ENCODE data around the gene ZMYM2.
"Not testable (repeated sequence)": the region's sequence is repeated elsewhere in the genome, so short reads cannot be mapped to it uniquely, and the experiment has no call there.

The ZMYM2 gene

DNA sequence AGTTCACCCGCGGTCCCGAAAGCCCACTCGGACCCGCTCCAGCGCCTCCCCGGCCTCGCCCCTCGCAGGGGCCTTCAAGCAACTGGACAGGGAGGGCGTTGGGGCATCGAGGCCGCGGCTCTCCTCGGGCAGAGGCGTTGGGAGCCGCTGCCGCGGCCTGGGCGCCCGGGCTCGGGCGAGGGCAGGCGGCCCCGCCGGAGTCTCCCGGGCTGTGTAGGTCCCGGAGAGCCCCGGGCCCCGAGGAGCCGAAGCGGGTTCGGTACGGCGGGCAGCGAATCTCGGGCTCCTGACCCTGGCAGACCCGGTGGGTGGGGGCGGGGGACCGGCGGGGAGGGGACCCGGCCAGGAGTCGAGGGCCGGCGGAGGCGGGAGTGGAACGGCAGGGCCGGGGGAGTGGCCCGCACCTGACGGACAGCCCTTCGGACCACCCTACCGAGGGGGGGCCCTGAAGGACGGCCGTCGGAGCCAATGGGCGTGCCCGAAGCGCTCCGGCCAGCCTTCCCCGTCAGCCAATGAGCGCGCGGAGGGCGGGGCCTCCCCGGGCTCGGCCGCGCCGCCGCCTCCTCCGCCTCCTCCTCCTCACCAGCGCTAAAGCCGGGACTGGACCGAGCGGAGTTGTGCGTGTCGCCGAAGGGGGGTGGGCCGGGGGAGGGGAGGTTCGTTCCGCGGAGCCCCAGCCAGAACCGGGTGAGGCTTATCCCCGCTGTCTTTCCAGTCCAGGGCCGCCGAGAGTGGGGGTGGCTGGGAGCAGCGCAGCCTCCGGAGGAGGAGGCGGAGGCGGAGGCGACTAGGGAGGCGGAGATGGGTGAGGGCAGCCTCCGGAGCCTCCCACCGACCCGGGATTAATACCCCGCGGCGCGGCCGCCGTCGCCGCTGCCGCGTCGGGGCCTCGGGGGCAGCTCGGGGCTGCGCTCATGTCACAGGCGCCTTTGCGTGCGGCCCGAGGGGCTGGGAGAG is at the start of gene ZMYM2:
TSS of gene ZMYM2 (plus strand) at position 573 of the 957 bp plus-strand sequence. CDS start 34,346 bp downstream, outside the sequence.
- peak; percentile 80 for DNase-seq

DNA sequence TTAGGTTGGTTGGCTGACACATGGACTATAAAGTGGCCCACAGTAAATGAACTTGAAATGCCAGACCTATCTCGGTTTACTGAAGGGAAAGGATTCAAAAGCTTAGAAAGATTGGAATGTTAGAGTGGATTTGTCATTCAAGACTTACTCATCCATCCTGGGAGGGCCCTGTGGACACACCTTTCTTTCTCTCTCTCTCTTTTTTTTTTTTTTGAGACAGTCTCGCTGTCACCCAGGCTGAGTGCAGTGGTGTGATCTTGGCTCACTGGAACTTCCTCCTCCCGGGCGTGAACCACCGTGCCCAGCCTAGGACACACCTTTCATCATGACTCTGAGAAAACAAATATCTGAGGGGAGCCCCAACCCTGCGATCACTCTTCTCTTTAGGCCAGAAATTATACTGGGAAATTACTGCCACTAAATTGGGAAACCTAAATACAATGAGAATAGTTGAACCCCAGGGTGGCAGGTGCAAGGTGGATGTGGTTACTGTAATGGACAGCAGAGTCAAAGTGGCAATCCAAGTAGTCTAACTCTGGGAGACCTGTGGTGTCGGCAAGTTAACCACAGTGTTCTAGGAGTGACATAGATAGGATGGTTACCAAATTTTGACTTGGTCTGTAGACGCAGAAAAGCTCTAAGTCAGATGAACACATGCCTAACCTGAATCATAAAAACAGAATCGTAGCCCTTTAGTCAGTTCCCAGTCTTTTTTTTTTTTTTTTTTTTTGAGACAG is 48.0 kb upstream of the ZMYM2 start:
- DNase-seq = no peak

GRCh38 chr13:19927117-19927748 is 31.3 kb upstream of the ZMYM2 start:
- DNase-seq = peak; percentile 0

DNA sequence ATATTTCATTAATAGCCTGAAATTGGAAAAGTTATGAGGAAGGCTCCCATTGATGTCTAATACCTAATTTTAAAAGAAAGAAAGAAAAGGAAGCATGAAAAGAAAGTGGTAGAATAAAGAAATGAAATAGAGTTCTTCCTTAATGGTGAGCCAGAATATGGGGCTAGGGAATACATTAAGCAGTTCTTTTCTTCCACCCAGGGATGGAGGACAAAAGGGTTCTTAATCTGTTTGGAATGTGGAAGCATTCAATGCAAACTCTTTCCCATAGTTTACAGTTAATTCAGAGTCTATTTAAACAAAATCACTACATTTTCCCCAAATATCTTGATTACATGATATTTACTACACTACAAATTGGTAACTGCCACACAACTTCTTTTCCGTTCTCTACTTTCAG is 18.4 kb upstream of the ZMYM2 start:
- no peak for DNase-seq

- no peak for DNase-seq
Observed at GRCh38 chr13:19950374-19950773, 8.2 kb upstream of the ZMYM2 start.

DNA sequence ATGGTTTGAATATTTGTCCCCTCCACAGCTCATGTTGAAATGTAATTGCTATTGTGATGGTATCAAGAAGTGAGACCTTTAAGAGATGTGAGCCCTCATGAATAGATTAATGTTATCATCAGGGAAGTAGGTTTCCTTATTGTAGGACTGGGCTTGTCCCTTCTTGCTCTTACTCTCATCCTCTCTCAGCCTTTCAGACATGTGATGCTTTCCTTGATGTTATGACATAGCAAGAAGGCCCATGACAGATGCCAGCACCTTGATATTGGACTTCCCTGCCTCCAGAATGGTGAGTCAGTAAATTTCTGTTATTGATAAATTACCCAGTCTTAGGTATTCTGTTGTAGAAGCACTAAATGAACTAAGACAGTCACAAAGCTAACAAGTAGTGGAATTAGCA is 5.7 kb upstream of the ZMYM2 start:
- DNase-seq = no peak

GRCh38 chr13:19955873-19956559 is 2.5 kb upstream of the ZMYM2 start:
- DNase-seq = no peak

GRCh38 chr13:19957320-19958154 is 990 bp upstream of the ZMYM2 start:
- peak; percentile 72 for DNase-seq

GRCh38 chr13:19959141-19959830 is 759 bp downstream of the ZMYM2 start:
- DNase-seq = peak; percentile 29

DNA sequence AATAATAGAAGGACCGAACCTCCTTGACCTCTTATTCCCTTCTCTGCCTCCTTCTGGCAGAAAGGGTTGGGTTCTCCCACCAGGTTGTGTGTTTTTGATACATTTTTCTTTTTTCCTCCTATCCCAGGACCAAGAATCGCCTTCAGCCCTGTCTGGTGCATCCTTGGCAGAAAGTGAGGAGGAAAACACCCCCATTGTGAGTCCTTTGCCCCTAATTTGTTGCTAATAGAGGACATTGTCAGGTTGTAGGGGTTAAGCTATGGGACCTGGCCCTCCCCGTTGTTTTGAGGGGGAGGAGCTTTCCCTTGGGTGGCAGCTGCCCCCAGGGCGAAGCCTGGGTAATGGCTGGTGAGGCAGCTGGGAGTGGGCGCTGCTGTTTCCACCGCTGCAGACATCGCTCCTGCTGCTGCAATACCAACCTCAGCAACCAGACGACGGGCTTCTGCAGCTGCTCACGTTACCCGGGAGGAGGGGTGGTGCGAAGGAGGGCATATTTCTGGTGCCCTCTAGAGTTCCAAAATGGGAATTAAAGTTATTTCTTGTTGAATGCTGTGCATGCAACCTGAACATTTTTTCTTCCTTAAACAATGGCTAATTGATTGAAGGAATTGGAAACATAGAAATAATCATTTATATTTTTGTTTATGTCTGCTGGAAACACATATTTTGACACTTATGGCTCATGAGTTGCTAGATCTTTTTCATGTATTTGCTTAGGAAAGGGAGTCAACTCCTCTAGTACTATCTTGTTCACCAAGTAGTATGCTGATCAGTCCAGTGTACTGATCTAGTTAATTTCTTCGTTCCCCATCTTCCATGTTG is 1.5 kb downstream of the ZMYM2 start:
- DNase-seq = peak; percentile 83

- DNase-seq = no peak
Observed at GRCh38 chr13:19960653-19960976, 2.1 kb downstream of the ZMYM2 start.

DNA sequence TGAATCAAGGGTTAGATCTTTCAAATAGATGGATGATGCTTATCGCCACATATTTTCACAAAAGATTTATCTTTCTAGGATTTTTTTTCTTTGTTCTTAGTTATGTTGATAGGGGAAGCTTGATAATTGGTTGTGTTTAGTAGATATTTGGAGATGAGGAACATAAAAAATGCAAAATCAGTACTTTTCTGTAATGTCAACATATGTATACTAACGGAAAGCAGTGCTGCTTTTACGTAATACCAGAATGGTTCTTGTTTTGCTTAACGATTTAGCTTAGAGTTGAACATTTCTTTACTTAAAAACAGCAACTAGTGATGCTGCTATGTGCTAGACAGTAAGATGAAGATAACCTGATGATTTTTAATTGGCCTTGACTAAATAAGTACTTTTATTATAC is 3.0 kb downstream of the ZMYM2 start:
- DNase-seq = no peak

DNA sequence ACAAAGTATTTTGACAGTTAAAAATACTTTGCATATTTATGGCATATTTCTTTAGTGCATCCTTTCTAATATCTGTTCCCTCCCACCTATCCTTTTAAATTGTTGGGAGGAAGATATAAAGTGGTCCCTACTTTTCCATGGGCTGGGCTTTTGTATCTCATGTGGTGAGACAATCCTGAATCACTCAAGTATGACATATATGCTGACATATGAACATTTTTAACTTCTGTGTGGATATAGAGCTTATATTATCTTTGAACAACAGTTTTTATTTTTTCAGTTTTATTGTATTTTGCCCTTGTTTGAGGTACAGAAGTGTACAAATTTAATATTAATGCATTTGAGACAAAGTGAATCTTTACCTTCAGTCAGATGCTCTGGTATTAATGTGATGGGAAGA is 3.4 kb downstream of the ZMYM2 start:
- DNase-seq = no peak

DNA sequence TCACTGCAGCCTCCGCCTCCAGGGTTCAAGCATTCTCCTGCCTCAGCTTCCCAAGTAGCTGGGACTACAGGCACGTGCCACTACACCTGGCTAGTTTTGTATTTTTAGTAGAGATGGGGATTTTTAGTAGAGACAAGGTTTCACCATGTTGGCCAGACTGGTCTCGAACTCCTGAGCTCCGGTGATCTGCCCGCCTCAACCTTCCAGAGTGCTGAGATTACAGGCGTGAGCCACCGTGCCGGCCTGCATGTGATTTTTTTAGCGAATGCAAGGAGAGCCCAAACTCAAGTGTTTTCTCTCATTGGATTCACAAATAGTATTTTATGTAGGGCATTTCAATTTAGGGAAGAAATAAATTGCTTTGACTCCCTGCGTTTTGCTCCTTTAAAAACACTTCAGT is 4.4 kb downstream of the ZMYM2 start:
- no peak for DNase-seq

GRCh38 chr13:19967621-19968020 is 9.1 kb downstream of the ZMYM2 start:
- DNase-seq = no peak

- not testable (repeated sequence) for DNase-seq
Observed at GRCh38 chr13:19974498-19975009, 16.0 kb downstream of the ZMYM2 start.

DNA sequence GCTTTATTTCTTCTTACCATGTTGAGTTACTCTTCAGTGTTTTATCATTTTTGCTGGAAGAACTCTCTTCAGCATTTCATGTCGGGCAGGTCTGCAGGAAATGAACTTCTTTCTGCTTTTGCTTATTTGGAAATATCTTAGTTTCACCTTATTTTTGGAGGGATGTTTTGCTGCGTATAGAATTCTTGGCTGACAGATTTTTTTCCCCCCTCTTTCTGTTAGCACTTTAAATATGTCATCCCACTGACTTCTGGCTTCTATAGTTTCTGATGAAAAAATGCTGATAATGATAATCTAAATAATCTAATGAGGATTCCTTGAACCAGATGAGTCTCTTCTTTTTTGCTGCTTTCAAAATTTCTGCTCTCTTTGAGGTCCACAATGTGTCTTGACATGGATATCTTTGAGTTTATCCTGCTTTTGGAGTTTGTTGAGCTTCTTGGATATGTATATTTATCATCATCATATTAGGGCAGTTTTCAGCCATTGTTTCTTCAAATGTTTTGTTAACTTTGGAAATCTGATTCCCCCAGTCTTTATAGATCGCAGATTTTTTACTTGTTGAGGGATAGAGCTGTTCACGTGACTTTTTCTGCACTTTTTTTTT is 20.4 kb downstream of the ZMYM2 start:
- DNase-seq = no peak

GRCh38 chr13:19981685-19982238 is 23.2 kb downstream of the ZMYM2 start:
- DNase-seq = no peak

DNA sequence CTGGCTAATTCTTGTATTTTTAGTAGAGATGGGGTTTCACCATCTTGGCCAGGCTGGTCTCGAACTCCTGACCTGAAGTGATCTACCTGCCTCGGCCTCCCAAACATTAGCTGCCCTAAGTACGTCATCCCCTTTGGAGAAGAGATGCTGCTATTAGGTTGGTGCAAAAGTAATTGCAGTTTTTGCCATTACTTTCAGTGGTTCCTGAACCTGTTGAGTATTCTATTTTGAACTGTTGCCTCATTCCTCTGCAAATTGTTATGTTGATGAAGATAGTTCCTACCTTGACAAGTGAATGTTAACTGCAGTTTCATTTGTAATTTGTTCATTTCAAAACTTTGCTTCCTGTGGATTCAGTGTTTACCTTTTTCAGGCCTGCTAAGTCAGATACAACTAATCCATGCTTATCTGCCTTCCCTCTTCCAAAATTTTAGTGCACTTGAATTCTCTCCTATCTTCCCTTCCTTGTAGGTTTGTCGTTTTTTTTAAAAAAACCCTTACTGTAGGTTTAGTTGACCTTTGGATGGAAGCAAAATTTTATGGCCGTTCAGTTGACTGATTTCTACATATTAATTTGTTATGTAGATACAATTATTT is 24.0 kb downstream of the ZMYM2 start:
- no peak for DNase-seq

Measured in NCI-H2227 treated with DMSO at 0.1 percent for 48 hours (cell line).